SK-N-MC (cell line): Measurements from ENCODE around the gene SHROOM3.

ENCODE experiments used
- EZH2 ChIP-seq: fragments of 200-600 bp; sonication (generic); IDR thresholded peaks from one replicate; pipeline ENCODE4 v1.6.1; 2017; ENCODE audit warnings: antibody characterized with exemption
- FOXP2 ChIP-seq: optimal IDR thresholded peaks from 2 replicates; pipeline ENCODE3; 2011; ENCODE audit warnings: mild to moderate bottlenecking, moderate library complexity; ENCODE audit not compliant: insufficient read depth; ENCODE audit errors: extremely low read length, control extremely low read depth
- POLR2AphosphoS5 ChIP-seq: IDR thresholded peaks from 2 replicates; pipeline ENCODE4 v1.6.1; 2012; ENCODE audit warnings: mild to moderate bottlenecking, low read depth, low read length, borderline replicate concordance

GRCh38 chr4:76615999-76616398 is 181.0 kb downstream of the SHROOM3 start:
- TF ChIP-seq FOXP2 (no peak), EZH2 (no peak), POLR2AphosphoS5 (no peak)
